Measurements from ENCODE around the gene ARID3A. TPM values are rescaled to one million over a fixed set of nuclear protein-coding genes. Genes with fewer than 3 reads are reported as not detected.
"Not testable (repeated sequence)": the region's sequence is repeated elsewhere in the genome, so short reads cannot be mapped to it uniquely, and the experiment has no call there.

Gene ARID3A
- polyA plus RNA-seq, 2 donors: 1.3 to 5.2 TPM

DNA sequence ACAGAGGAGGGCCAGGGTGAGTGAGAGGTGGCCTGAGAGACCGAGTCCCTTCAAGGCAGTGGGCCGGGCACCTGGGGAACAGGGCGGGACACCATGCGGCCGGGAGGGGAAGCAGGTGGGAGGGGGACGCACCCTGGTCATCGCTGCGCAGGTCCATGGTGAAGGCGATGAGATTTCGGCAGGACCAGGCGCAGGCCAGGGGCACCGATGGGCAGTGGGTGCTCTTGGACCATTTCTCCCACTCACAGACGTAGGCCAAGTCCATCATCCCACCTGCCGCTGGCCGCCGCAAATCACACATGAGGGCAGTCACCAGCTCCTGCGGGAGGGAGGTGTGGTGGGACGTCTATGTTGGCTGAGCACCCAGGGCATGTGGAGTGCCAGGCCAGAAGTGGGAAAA is 35.0 kb upstream of the ARID3A start:
- Histone ChIP-seq H3K4me1 (ENCODE audit: control insufficient read depth in 2 of 2, insufficient read depth in 2 of 2, low read length in 1 of 2) (peaks cover 3 to 7% of the 10 kb centered on the region in 2 donors), H3K36me3 (ENCODE audit: control insufficient read depth in 2 of 2, insufficient read depth in 2 of 2, low read length in 1 of 2) (peaks cover 9 to 30% of the 10 kb centered on the region in 2 donors), H3K9me3 (ENCODE audit: control insufficient read depth in 2 of 2, insufficient read depth in 1 of 2, low read depth in 1 of 2, low read length in 1 of 2) (no peaks in the 10 kb centered on the region), H3K4me3 (ENCODE audit: low read depth in 1 of 2, low read length in 2 of 2) (no peak overlapping the region), H3K27me3 (ENCODE audit: control insufficient read depth in 1 of 2, insufficient read depth in 2 of 2, low read length in 2 of 2) (no peaks in the 10 kb centered on the region), H3K27ac (ENCODE audit: low read depth in 2 of 2, low read length in 1 of 2) (no peak overlapping the region)
- WGBS, 2 donors: 87 to 88% methylated on average over 18 of the region's 18 CpGs

DNA sequence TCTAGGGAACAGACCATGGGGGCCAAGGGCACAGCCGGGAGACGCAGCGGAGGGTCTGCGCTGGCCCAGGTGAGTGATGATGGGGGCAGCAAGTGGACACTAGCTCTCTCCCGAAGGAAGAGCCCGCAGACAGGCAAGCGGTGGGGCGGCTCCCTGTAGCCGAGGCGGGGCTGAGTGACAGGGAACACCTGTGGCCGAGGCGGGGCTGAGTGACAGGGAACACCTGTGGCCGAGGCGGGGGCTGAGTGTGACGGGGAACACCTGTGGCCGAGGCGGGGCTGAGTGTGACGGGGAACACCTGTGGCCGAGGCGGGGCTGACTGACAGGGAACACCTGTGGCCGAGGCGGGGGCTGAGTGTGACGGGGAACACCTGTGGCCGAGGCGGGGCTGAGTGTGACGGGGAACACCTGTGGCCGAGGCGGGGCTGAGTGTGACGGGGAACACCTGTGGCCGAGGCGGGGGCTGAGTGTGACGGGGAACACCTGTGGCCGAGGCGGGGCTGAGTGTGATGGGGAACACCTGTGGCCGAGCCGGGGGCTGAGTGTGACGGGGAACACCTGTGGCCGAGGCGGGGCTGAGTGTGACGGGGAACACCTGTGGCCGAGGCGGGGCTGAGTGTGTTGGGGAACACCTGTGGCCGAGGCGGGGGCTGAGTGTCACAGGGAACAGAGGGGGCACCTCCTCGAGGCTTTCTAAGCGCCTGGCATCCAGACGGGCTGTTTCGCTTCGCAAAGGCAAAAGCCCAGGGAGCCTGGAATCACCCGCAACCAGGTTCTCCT is 34.2 kb upstream of the ARID3A start:
- not testable (repeated sequence) for H3K27me3 ChIP-seq (ENCODE audit: control insufficient read depth in 1 of 2, insufficient read depth in 2 of 2, low read length in 2 of 2); H3K4me1 ChIP-seq (ENCODE audit: control insufficient read depth in 2 of 2, insufficient read depth in 2 of 2, low read length in 1 of 2); H3K9me3 ChIP-seq (ENCODE audit: control insufficient read depth in 2 of 2, insufficient read depth in 1 of 2, low read depth in 1 of 2, low read length in 1 of 2)
- H3K36me3 ChIP-seq (ENCODE audit: control insufficient read depth in 2 of 2, insufficient read depth in 2 of 2, low read length in 1 of 2): peaks cover 7 to 23% of the 10 kb centered on the region in 2 donors
- H3K4me3 ChIP-seq (ENCODE audit: low read depth in 1 of 2, low read length in 2 of 2): peak overlapping the region; percentile 91 to 97
- peak overlapping the region; percentile 92 to 97 for H3K27ac ChIP-seq (ENCODE audit: low read depth in 2 of 2, low read length in 1 of 2)
- WGBS, 2 donors: 32 to 37% methylated on average over 40 to 50 of the region's 50 CpGs

DNA sequence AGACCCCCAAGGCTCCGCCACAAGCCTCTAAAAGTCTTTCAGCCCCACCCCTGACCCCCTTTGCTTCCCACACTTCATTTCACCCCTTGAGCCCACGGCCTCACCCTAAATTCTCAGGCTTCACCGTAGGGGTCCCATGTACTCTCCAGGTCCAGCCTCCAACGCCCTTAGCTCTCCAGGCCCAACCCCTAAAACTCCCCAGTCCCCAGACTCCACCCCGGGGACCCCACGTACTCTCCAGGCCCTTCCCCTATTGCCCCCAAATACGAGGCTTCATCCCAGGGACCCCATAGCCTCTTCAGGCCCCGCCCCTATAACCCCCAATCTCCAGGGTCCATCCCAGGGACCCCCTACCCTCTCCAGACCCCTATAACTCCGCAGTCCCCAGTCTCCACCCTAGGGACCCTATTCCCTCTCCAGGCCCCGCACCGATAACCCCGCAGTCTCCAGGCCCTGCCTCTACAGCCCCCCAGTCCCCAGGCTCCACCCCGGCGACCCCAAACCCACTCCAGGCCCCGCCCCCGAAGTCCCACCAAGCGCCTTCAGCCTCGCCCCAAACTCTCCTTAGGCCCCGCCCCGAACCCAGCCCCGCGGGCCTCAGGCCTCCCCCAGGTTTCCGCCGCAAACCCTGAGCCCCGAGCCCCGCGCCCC is 33.5 kb upstream of the ARID3A start:
- 4 to 8% methylated on average over 15 to 27 of the region's 27 CpGs for WGBS, 2 donors
- peaks cover 7 to 24% of the 10 kb centered on the region in 2 donors for H3K36me3 ChIP-seq (ENCODE audit: control insufficient read depth in 2 of 2, insufficient read depth in 2 of 2, low read length in 1 of 2)
- H3K27ac ChIP-seq (ENCODE audit: low read depth in 2 of 2, low read length in 1 of 2): peak overlapping the region; percentile 92 to 97
- H3K4me1 ChIP-seq (ENCODE audit: control insufficient read depth in 2 of 2, insufficient read depth in 2 of 2, low read length in 1 of 2): peaks cover 3 to 7% of the 10 kb centered on the region in 2 donors
- H3K27me3 ChIP-seq (ENCODE audit: control insufficient read depth in 1 of 2, insufficient read depth in 2 of 2, low read length in 2 of 2): no peaks in the 10 kb centered on the region
- peak overlapping the region; percentile 91 to 97 for H3K4me3 ChIP-seq (ENCODE audit: low read depth in 1 of 2, low read length in 2 of 2)
- H3K9me3 ChIP-seq (ENCODE audit: control insufficient read depth in 2 of 2, insufficient read depth in 1 of 2, low read depth in 1 of 2, low read length in 1 of 2): no peaks in the 10 kb centered on the region

DNA sequence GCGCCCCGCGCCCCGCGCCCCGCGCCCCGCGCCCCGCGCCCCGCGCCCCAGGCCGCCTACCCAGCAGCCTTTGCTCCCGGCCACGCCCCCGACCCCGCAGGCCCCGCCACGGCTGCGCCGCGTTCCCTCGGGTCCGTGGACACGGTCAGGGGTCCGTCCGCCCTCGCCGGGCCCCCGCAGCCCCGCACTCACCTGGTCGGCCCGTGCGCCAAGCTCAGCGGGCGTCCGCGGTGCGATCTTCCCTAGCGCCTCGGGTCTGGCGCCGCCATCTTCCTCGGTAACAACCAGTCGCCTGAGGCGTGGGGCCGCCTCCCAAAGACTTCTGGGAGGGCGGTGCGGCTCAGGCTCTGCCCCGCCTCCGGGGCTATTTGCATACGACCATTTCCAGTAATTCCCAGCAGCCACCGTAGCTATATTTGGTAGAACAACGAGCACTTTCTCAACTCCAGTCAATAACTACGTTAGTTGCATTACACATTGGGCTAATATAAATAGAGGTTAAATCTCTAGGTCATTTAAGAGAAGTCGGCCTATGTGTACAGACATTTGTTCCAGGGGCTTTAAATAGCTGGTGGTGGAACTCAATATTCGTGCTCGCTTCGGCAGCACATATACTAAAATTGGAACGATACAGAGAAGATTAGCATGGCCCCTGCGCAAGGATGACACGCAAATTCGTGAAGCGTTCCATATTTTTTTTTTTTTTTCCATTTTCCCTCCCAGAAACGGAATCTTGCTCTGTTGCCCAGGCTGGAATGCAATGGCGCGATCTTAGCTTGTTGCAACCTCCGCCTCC is 32.7 kb upstream of the ARID3A start, which contains the start of the genes MED16 and RNU6-9:
Gene MED16 (minus strand): TSS at position 294 of the 796 bp plus-strand sequence. CDS start 2,056 bp downstream, outside the sequence.
Gene RNU6-9 (plus strand): TSS at position 591 of the 796 bp plus-strand sequence.
- peak within 1 kb of the TSS; percentile 92 to 97 for H3K27ac ChIP-seq (ENCODE audit: low read depth in 2 of 2, low read length in 1 of 2)
- no peaks in the 10 kb centered on the region for H3K27me3 ChIP-seq (ENCODE audit: control insufficient read depth in 1 of 2, insufficient read depth in 2 of 2, low read length in 2 of 2)
- H3K4me3 ChIP-seq (ENCODE audit: low read depth in 1 of 2, low read length in 2 of 2): peak within 1 kb of the TSS; percentile 91 to 97
- peaks cover 7 to 25% of the 10 kb centered on the region in 2 donors for H3K36me3 ChIP-seq (ENCODE audit: control insufficient read depth in 2 of 2, insufficient read depth in 2 of 2, low read length in 1 of 2)
- H3K9me3 ChIP-seq (ENCODE audit: control insufficient read depth in 2 of 2, insufficient read depth in 1 of 2, low read depth in 1 of 2, low read length in 1 of 2): no peaks in the 10 kb centered on the region
- WGBS, 2 donors: 1% methylated on average over 55 to 69 of the region's 69 CpGs
- H3K4me1 ChIP-seq (ENCODE audit: control insufficient read depth in 2 of 2, insufficient read depth in 2 of 2, low read length in 1 of 2): peaks cover 3 to 7% of the 10 kb centered on the region in 2 donors

DNA sequence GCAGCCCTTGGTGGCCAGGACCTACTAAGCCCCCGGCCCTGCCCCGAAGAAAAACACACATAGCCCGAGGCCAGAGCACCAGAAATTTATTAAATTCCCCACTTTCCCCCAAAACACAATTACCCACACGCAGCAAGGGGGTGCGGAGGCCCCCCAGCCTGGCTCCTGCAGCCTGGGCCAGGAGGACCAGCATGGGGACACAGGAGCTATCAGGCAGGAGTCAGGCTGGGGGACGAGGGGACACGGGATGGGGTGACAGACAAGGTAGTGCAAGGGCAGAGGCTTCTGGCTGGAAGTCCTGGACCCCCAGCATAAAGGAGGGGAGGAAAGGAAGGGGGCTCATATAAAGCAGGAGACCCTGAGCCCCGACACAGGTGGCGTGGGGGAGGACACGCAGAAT is 29.4 kb upstream of the ARID3A start:
- Histone ChIP-seq H3K9me3 (ENCODE audit: control insufficient read depth in 2 of 2, insufficient read depth in 1 of 2, low read depth in 1 of 2, low read length in 1 of 2) (no peaks in the 10 kb centered on the region), H3K27me3 (ENCODE audit: control insufficient read depth in 1 of 2, insufficient read depth in 2 of 2, low read length in 2 of 2) (no peaks in the 10 kb centered on the region), H3K27ac (ENCODE audit: low read depth in 2 of 2, low read length in 1 of 2) (no peak overlapping the region), H3K4me3 (ENCODE audit: low read depth in 1 of 2, low read length in 2 of 2) (no peak overlapping the region), H3K4me1 (ENCODE audit: control insufficient read depth in 2 of 2, insufficient read depth in 2 of 2, low read length in 1 of 2) (peaks cover 0 to 4% of the 10 kb centered on the region in 2 donors), H3K36me3 (ENCODE audit: control insufficient read depth in 2 of 2, insufficient read depth in 2 of 2, low read length in 1 of 2) (peaks cover 6 to 16% of the 10 kb centered on the region in 2 donors)
- WGBS, 2 donors: 87 to 97% methylated on average over 10 of the region's 10 CpGs

DNA sequence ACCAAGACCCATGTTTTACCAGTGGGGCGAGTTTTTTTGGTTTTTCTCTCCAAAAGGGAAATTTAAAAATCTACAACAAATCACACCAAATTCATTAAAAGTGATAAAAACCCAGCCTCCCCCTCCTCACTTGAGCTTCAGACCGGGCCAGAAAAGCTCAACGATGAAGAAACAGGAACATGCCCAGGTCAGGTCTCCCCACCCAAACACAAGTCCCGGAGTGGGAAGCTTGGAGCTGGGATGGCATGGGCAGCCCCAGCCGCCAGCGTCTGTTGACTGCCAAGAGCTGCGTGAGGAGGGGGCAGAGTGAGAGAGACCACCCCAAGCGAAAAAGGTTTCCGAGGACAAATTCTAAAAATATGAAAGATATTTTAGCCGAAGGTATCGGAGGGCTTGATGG is 28.8 kb upstream of the ARID3A start:
- Histone ChIP-seq H3K27ac (ENCODE audit: low read depth in 2 of 2, low read length in 1 of 2) (no peak overlapping the region), H3K36me3 (ENCODE audit: control insufficient read depth in 2 of 2, insufficient read depth in 2 of 2, low read length in 1 of 2) (peaks cover 6 to 20% of the 10 kb centered on the region in 2 donors), H3K9me3 (ENCODE audit: control insufficient read depth in 2 of 2, insufficient read depth in 1 of 2, low read depth in 1 of 2, low read length in 1 of 2) (no peaks in the 10 kb centered on the region), H3K4me1 (ENCODE audit: control insufficient read depth in 2 of 2, insufficient read depth in 2 of 2, low read length in 1 of 2) (peaks cover 0 to 2% of the 10 kb centered on the region in 2 donors), H3K4me3 (ENCODE audit: low read depth in 1 of 2, low read length in 2 of 2) (no peak overlapping the region), H3K27me3 (ENCODE audit: control insufficient read depth in 1 of 2, insufficient read depth in 2 of 2, low read length in 2 of 2) (no peaks in the 10 kb centered on the region)
- WGBS, 2 donors: 89 to 92% methylated on average over 11 of the region's 11 CpGs

DNA sequence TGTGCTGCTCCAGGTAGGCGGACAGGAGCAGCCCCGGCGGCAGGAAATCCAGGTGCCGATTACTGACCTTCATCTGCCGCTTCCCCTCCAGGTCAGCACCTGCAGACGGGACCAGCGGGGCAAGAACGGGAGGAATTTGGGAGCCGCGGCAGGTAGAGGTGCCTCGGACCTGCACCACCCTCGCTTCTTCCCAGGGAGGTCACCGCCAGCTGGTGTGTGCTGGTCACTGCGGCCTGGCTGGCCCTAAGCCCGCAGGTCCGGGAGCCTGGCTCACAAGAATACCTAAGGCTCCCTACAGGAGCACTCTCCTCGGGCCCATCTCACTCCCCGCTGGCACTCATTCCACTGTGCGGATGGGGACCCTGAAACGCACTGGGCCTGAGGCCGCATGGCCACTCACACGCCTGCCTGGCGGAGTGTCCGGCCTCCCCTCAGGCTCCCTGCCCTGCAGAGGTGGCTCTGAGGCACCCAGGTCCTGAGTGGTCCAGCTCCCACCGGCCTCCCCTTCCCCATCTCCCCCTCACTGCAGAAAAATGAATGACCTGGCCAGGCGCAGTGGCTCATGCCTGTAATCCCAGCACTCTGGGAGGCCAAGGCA is 28.3 kb upstream of the ARID3A start:
- Histone ChIP-seq H3K4me3 (ENCODE audit: low read depth in 1 of 2, low read length in 2 of 2) (no peak overlapping the region), H3K4me1 (ENCODE audit: control insufficient read depth in 2 of 2, insufficient read depth in 2 of 2, low read length in 1 of 2) (peaks cover 0 to 2% of the 10 kb centered on the region in 2 donors), H3K27ac (ENCODE audit: low read depth in 2 of 2, low read length in 1 of 2) (no peak overlapping the region), H3K27me3 (ENCODE audit: control insufficient read depth in 1 of 2, insufficient read depth in 2 of 2, low read length in 2 of 2) (no peaks in the 10 kb centered on the region), H3K36me3 (ENCODE audit: control insufficient read depth in 2 of 2, insufficient read depth in 2 of 2, low read length in 1 of 2) (peaks cover 6 to 20% of the 10 kb centered on the region in 2 donors), H3K9me3 (ENCODE audit: control insufficient read depth in 2 of 2, insufficient read depth in 1 of 2, low read depth in 1 of 2, low read length in 1 of 2) (no peaks in the 10 kb centered on the region)
- WGBS, 2 donors: 87 to 90% methylated on average over 24 to 26 of the region's 26 CpGs

DNA sequence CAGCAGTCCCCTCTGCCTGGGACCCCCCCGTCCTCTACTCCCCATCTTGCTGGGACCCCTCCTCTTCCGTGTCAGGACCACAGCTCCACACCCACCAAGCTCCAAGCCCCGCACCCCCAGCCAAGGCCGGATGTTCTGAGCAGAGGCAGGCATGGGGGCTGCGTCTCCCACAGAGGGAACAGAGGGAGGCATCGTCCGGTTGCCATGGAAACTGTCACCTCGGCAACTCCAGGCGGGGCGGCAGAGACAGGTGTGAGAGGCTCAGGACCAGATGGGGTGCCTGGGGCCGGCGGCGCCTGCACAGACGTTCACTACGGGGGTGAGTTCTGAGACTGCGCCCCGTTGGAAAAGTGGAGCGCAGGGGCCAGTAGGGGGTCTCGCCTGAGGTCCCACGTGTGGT is 27.2 kb upstream of the ARID3A start:
- H3K36me3 ChIP-seq (ENCODE audit: control insufficient read depth in 2 of 2, insufficient read depth in 2 of 2, low read length in 1 of 2): peaks cover 6 to 20% of the 10 kb centered on the region in 2 donors
- no peaks in the 10 kb centered on the region for H3K9me3 ChIP-seq (ENCODE audit: control insufficient read depth in 2 of 2, insufficient read depth in 1 of 2, low read depth in 1 of 2, low read length in 1 of 2)
- no peak overlapping the region for H3K4me3 ChIP-seq (ENCODE audit: low read depth in 1 of 2, low read length in 2 of 2)
- 76 to 77% methylated on average over 17 to 20 of the region's 20 CpGs for WGBS, 2 donors
- no peak overlapping the region for H3K27ac ChIP-seq (ENCODE audit: low read depth in 2 of 2, low read length in 1 of 2)
- peaks cover 0 to under 1% of the 10 kb centered on the region in 2 donors for H3K4me1 ChIP-seq (ENCODE audit: control insufficient read depth in 2 of 2, insufficient read depth in 2 of 2, low read length in 1 of 2)
- H3K27me3 ChIP-seq (ENCODE audit: control insufficient read depth in 1 of 2, insufficient read depth in 2 of 2, low read length in 2 of 2): no peaks in the 10 kb centered on the region

Measured in esophagus (tissue), 2 donors.